H9 (cell line): ENCODE data around the gene KIF16B. TPM values are rescaled to one million over a fixed set of nuclear protein-coding genes. Genes with fewer than 3 reads are reported as not detected.

Experiments
- DNase-seq: peaks from one replicate; pipeline ENCODE4 v3.0.0-alpha.2; 2017
- H2AFZ ChIP-seq: one replicate; pipeline ENCODE4 v1.6.1; 2013; ENCODE audit warnings: mild to moderate bottlenecking, low read length, control low read depth, moderate library complexity
- H2AK5ac ChIP-seq: 2 replicates; pipeline ENCODE4 v1.6.1; 2013; ENCODE audit warnings: low read length, control low read depth, mixed read lengths; ENCODE audit not compliant: insufficient read length
- H2BK120ac ChIP-seq: one replicate; pipeline ENCODE4 v1.6.1; 2013; ENCODE audit warnings: low read depth, mild to moderate bottlenecking, low read length, control low read depth, inconsistent platforms; ENCODE audit not compliant: poor library complexity, severe bottlenecking
- H2BK12ac ChIP-seq: 2 replicates; pipeline ENCODE4 v1.6.1; 2013; ENCODE audit warnings: low read length, control low read depth, mixed read lengths, low read depth; ENCODE audit not compliant: insufficient read length
- H2BK15ac ChIP-seq: 2 replicates; pipeline ENCODE4 v1.6.1; 2013; ENCODE audit warnings: low read depth, low read length, control low read depth
- H2BK20ac ChIP-seq: one replicate; pipeline ENCODE4 v1.6.1; 2013; ENCODE audit warnings: low read depth, mild to moderate bottlenecking, low read length, control low read depth, inconsistent platforms; ENCODE audit not compliant: poor library complexity, severe bottlenecking
- H2BK5ac ChIP-seq: 2 replicates; pipeline ENCODE4 v1.6.1; 2013; ENCODE audit warnings: low read length, control low read depth, mixed read lengths; ENCODE audit not compliant: insufficient read length
- H3K14ac ChIP-seq: 2 replicates; pipeline ENCODE4 v1.6.1; 2013; ENCODE audit warnings: low read length, control low read depth; ENCODE audit not compliant: insufficient read depth
- H3K18ac ChIP-seq: 2 replicates; pipeline ENCODE4 v1.6.1; 2013; ENCODE audit warnings: low read depth, mild to moderate bottlenecking, mixed read lengths, low read length, control low read depth; ENCODE audit not compliant: insufficient read length
- H3K23ac ChIP-seq: 2 replicates; pipeline ENCODE4 v1.6.1; 2013; ENCODE audit warnings: low read length, control low read depth, mixed read lengths, low read depth; ENCODE audit not compliant: insufficient read length
- H3K23me2 ChIP-seq: 2 replicates; pipeline ENCODE4 v1.6.1; 2013; ENCODE audit warnings: low read depth, mild to moderate bottlenecking, mixed read lengths, low read length, control low read depth; ENCODE audit not compliant: insufficient read length, poor library complexity, severe bottlenecking
- H3K27ac ChIP-seq: 2 replicates; pipeline ENCODE4 v1.5.1; 2013; ENCODE audit warnings: low read length, control low read depth, mixed read lengths, low read depth; ENCODE audit not compliant: insufficient read length
- H3K27me3 ChIP-seq: 2 replicates; pipeline ENCODE4 v1.6.1; 2013; ENCODE audit warnings: low read length, control low read depth, inconsistent platforms; ENCODE audit not compliant: insufficient read depth
- H3K4ac ChIP-seq: 2 replicates; pipeline ENCODE4 v1.6.1; 2013; ENCODE audit warnings: low read depth, mild to moderate bottlenecking, control low read depth, inconsistent platforms, low read length, moderate library complexity
- H3K4me1 ChIP-seq: 2 replicates; pipeline ENCODE4 v1.6.1; 2013; ENCODE audit warnings: low read length, control low read depth, inconsistent platforms; ENCODE audit not compliant: insufficient read depth
- H3K4me2 ChIP-seq: 2 replicates; pipeline ENCODE4 v1.6.1; 2013; ENCODE audit warnings: low read length, control low read depth, mixed read lengths; ENCODE audit not compliant: insufficient read length, insufficient read depth
- H3K56ac ChIP-seq: 2 replicates; pipeline ENCODE4 v1.6.1; 2013; ENCODE audit warnings: low read depth, mild to moderate bottlenecking, mixed read lengths, low read length, control low read depth; ENCODE audit not compliant: insufficient read length
- H3K79me1 ChIP-seq: 2 replicates; pipeline ENCODE4 v1.6.1; 2013; ENCODE audit warnings: low read depth, mild to moderate bottlenecking, moderate library complexity, low read length, control low read depth, inconsistent platforms; ENCODE audit not compliant: insufficient read depth, poor library complexity, severe bottlenecking
- H3K79me2 ChIP-seq: 2 replicates; pipeline ENCODE4 v1.6.1; 2013; ENCODE audit warnings: low read length, control low read depth, inconsistent platforms; ENCODE audit not compliant: insufficient read depth
- H3K9ac ChIP-seq: 2 replicates; pipeline ENCODE4 v1.6.1; 2013; ENCODE audit warnings: low read length, control low read depth, mixed read lengths; ENCODE audit not compliant: insufficient read length; ENCODE audit errors: extremely low read depth
- H3K9me3 ChIP-seq: one replicate; pipeline ENCODE4 v1.6.1; 2013; ENCODE audit warnings: low read depth, low read length, inconsistent platforms; ENCODE audit not compliant: control insufficient read depth
- H3T11ph ChIP-seq: one replicate; pipeline ENCODE4 v1.6.1; 2013; ENCODE audit warnings: mild to moderate bottlenecking, low read length, control low read depth, inconsistent platforms
- H4K20me1 ChIP-seq: one replicate; pipeline ENCODE4 v1.6.1; 2013; ENCODE audit not compliant: control insufficient read depth, insufficient read length, insufficient read depth
- H4K5ac ChIP-seq: 2 replicates; pipeline ENCODE4 v1.6.1; 2013; ENCODE audit warnings: low read depth, mild to moderate bottlenecking, mixed read lengths, low read length, control low read depth; ENCODE audit not compliant: insufficient read length
- H4K8ac ChIP-seq: replicated peaks from 2 replicates; pipeline ENCODE4 v1.6.1; 2013; ENCODE audit warnings: low read length, control low read depth, mixed read lengths, low read depth; ENCODE audit not compliant: insufficient read length
- H4K91ac ChIP-seq: 2 replicates; pipeline ENCODE4 v1.6.1; 2013; ENCODE audit warnings: low read depth, mild to moderate bottlenecking, moderate library complexity, mixed read lengths, low read length, control low read depth; ENCODE audit not compliant: insufficient read length
- H3K27ac Mint-ChIP-seq, 3 experiments: 2 replicates in 2 of 3; 3 replicates in 1 of 3; pipeline ENCODE4 v1.8.0; 2020 to 2021; ENCODE audit warnings: mixed read lengths in 3 of 3, mild to moderate bottlenecking in 1 of 3, moderate library complexity in 1 of 3
- H3K27me3 Mint-ChIP-seq: 2 replicates; pipeline ENCODE4 v1.8.0; 2021; ENCODE audit warnings: low read depth, mild to moderate bottlenecking, moderate library complexity, mixed read lengths
- H3K36me3 Mint-ChIP-seq, 3 experiments: 2 replicates in 2 of 3; 3 replicates in 1 of 3; pipeline ENCODE4 v1.8.0; 2020 to 2021; ENCODE audit warnings: low read depth in 3 of 3, mixed read lengths in 3 of 3; ENCODE audit not compliant: insufficient read depth in 1 of 3
- H3K4me1 Mint-ChIP-seq, 2 experiments: 2 replicates each; pipeline ENCODE4 v1.8.0; 2020; ENCODE audit warnings: mixed read lengths in 2 of 2
- H3K4me3 Mint-ChIP-seq, 2 experiments: 2 replicates in 1 of 2; 3 replicates in 1 of 2; pipeline ENCODE4 v1.8.0; 2020 to 2021; ENCODE audit warnings: mild to moderate bottlenecking in 2 of 2, mixed read lengths in 2 of 2, moderate library complexity in 1 of 2
- H3K9me3 Mint-ChIP-seq, 2 experiments: 2 replicates in 1 of 2; 3 replicates in 1 of 2; pipeline ENCODE4 v1.8.0; 2020; ENCODE audit warnings: mild to moderate bottlenecking in 2 of 2, mixed read lengths in 2 of 2, moderate library complexity in 1 of 2
- WGBS: extraction: QIAGEN DNeasy Blood & Tissue Kit; methylation state at CpG from one replicate; pipeline ENCODE4 v1.1.7; 2013; ENCODE audit warnings: missing lambda C conversion rate, low lambda C conversion rate, mixed read lengths; ENCODE audit not compliant: insufficient read length; ENCODE audit errors: extremely low coverage; 5-methylcytosine and 5-hydroxymethylcytosine counted together
- total RNA-seq: library from RNA; stranded (reverse); gene quantifications from 2 replicates; pipeline ENCODE4 v1.2.1, GENCODE V29; 2021
- TF ChIP-seq, protein P1 (sequence below): fragments of 200-600 bp; sonication (generic); conservative IDR thresholded peaks from 3 replicates; pipeline ENCODE4 v1.8.0; 2021; ENCODE audit warnings: antibody characterized with exemption, mild to moderate bottlenecking

KIF16B gene
- total RNA-seq, 1 experiment from 2014 or later: 7.4 TPM

DNA sequence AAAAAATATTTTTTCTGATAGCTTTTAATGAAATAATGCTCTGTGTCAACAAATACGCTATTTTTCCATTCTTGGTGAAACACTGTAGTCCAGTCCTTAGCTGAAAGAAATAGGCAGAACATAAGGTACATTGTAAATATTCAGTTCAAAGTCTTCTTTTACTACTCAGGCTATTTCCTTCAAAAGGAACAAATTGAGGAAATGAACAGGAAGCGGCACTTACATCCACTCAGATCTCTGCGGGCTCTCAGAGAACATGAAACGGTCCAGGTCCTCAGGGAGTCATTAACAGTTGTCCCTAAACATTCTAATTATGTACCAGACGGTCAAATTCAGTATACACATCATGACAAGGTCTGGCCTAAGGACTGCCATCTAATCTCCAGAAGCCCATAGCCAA is 212.6 kb downstream of the KIF16B start:
- Histone ChIP-seq H3K56ac (no peak overlapping the region), H3K23ac (no peak overlapping the region), H3K4me1 (no peaks in the 10 kb centered on the region; the same call in 1 of the 2 replicates), H3K79me2 (no peaks in the 10 kb centered on the region), H3K14ac (no peak overlapping the region), H2BK120ac (no peak overlapping the region), H4K91ac (no peak overlapping the region), H2AK5ac (no peak overlapping the region), H3K79me1 (no peaks in the 10 kb centered on the region), H3K27ac (no peak overlapping the region), H3K23me2 (no peaks in the 10 kb centered on the region), H3K9me3 (no peaks in the 10 kb centered on the region), H3K18ac (no peak overlapping the region), H4K8ac (no peak overlapping the region), H3T11ph (no peak overlapping the region), H4K5ac (no peak overlapping the region), H2BK5ac (no peak overlapping the region), H4K20me1 (no peaks in the 10 kb centered on the region), H3K27me3 (no peaks in the 10 kb centered on the region), H3K4me2 (no peak overlapping the region), H3K4ac (no peak overlapping the region), H2BK15ac (no peak overlapping the region), H2BK20ac (no peak overlapping the region), H2AFZ (no peak overlapping the region), H2BK12ac (no peak overlapping the region), H3K9ac (no peak overlapping the region)
- peaks cover 3 to 5% of the 10 kb centered on the region in 2 experiments; a peak in 2 of 4 replicates for H3K4me1 Mint-ChIP-seq
- no peaks in the 10 kb centered on the region for H3K36me3 Mint-ChIP-seq
- no peak overlapping the region for H3K4me3 Mint-ChIP-seq
- H3K9me3 Mint-ChIP-seq: no peaks in the 10 kb centered on the region
- DNase-seq: no peak
- TF ChIP-seq, protein P1, sequence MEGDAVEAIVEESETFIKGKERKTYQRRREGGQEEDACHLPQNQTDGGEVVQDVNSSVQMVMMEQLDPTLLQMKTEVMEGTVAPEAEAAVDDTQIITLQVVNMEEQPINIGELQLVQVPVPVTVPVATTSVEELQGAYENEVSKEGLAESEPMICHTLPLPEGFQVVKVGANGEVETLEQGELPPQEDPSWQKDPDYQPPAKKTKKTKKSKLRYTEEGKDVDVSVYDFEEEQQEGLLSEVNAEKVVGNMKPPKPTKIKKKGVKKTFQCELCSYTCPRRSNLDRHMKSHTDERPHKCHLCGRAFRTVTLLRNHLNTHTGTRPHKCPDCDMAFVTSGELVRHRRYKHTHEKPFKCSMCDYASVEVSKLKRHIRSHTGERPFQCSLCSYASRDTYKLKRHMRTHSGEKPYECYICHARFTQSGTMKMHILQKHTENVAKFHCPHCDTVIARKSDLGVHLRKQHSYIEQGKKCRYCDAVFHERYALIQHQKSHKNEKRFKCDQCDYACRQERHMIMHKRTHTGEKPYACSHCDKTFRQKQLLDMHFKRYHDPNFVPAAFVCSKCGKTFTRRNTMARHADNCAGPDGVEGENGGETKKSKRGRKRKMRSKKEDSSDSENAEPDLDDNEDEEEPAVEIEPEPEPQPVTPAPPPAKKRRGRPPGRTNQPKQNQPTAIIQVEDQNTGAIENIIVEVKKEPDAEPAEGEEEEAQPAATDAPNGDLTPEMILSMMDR: no peak
- H3K27ac Mint-ChIP-seq: no peak overlapping the region
- no CpG with 5 or more reads among the region's 5 CpGs for WGBS
- no peaks in the 10 kb centered on the region for H3K27me3 Mint-ChIP-seq
